ENCODE results near the gene NTNG1.

DNA sequence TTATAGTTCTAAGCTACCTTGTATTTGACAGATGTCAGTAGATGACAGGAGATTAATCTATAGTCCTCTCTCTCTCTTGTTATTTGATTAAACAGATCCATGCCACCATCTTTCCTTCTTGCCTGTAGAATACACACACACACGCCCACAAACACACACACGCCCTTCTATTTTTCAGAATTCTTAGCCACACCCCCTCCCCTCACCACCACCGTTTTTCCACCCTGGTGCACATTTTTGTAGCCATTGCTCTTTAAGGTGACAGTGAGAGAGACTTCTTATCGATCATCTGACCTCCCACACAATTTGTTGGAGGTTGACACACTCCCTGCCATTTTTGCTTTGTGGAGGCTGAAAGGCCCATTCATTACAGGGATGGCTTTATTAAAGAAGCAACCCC lies 123.2 kb downstream of the NTNG1 start:
- TF ChIP-seq, protein P1, sequence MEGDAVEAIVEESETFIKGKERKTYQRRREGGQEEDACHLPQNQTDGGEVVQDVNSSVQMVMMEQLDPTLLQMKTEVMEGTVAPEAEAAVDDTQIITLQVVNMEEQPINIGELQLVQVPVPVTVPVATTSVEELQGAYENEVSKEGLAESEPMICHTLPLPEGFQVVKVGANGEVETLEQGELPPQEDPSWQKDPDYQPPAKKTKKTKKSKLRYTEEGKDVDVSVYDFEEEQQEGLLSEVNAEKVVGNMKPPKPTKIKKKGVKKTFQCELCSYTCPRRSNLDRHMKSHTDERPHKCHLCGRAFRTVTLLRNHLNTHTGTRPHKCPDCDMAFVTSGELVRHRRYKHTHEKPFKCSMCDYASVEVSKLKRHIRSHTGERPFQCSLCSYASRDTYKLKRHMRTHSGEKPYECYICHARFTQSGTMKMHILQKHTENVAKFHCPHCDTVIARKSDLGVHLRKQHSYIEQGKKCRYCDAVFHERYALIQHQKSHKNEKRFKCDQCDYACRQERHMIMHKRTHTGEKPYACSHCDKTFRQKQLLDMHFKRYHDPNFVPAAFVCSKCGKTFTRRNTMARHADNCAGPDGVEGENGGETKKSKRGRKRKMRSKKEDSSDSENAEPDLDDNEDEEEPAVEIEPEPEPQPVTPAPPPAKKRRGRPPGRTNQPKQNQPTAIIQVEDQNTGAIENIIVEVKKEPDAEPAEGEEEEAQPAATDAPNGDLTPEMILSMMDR (IDR thresholded peaks at IDR 0.05), result no peak
- TF ChIP-seq POLR2A (IDR thresholded peaks at IDR 0.05), result no peak
